Daoy (cell line): ENCODE measurements around the gene CSNK1A1. TPM values are rescaled to one million over a fixed set of nuclear protein-coding genes. Genes with fewer than 3 reads are reported as not detected.
"Not testable (repeated sequence)": the region's sequence is repeated elsewhere in the genome, so short reads cannot be mapped to it uniquely, and the experiment has no call there.

Experiments used
- DNase-seq: peaks from one replicate; pipeline ENCODE4 v3.0.0-alpha.2; 2015; ENCODE audit warnings: low read depth
- total RNA-seq: library from RNA; depleted of rRNA; stranded (reverse); fragments of >200 nt; shearing (Covaris generic); gene quantifications from 2 replicates; pipeline ENCODE4 v1.2.3, GENCODE V29; 2014

The CSNK1A1 gene
- total RNA-seq, 1 experiment from 2014 or later: 298 TPM

GRCh38 chr5:149529463-149529862 is 21.8 kb downstream of the CSNK1A1 start:
- no peak for DNase-seq

- DNase-seq: no peak
These were observed 22.8 kb downstream of the CSNK1A1 start for GRCh38 chr5:149528281-149529060.

GRCh38 chr5:149526845-149527590 is 24.2 kb downstream of the CSNK1A1 start:
- DNase-seq: no peak

GRCh38 chr5:149521739-149522685 is 29.2 kb downstream of the CSNK1A1 start:
- DNase-seq: no peak

- no peak for DNase-seq
These were observed 31.6 kb downstream of the CSNK1A1 start for GRCh38 chr5:149519601-149520000.

GRCh38 chr5:149518620-149519019 is 32.6 kb downstream of the CSNK1A1 start:
- DNase-seq: no peak

GRCh38 chr5:149517461-149518122 is 33.6 kb downstream of the CSNK1A1 start:
- no peak for DNase-seq

- DNase-seq: no peak
These were observed 36.7 kb downstream of the CSNK1A1 start for GRCh38 chr5:149514512-149514911.

GRCh38 chr5:149513372-149513947 is 37.8 kb downstream of the CSNK1A1 start:
- DNase-seq: not testable (repeated sequence)

GRCh38 chr5:149510136-149510535 is 41.1 kb downstream of the CSNK1A1 start:
- DNase-seq: no peak

- no peak for DNase-seq
These were observed 46.6 kb downstream of the CSNK1A1 start for GRCh38 chr5:149504677-149505076.

- no peak for DNase-seq
These were observed 48.2 kb downstream of the CSNK1A1 start for GRCh38 chr5:149503006-149503405.

- DNase-seq: no peak
These were observed 50.2 kb downstream of the CSNK1A1 start for GRCh38 chr5:149500922-149501582.

GRCh38 chr5:149498724-149499336 is 52.4 kb downstream of the CSNK1A1 start:
- no peak for DNase-seq

- no peak for DNase-seq
These were observed 53.9 kb downstream of the CSNK1A1 start for GRCh38 chr5:149497357-149497756.

- DNase-seq: no peak
These were observed 54.3 kb downstream of the CSNK1A1 start for GRCh38 chr5:149496917-149497316.

- DNase-seq: no peak
These were observed 55.1 kb downstream of the CSNK1A1 start for GRCh38 chr5:149496166-149496565.

- no peak for DNase-seq
These were observed 55.6 kb downstream of the CSNK1A1 start for GRCh38 chr5:149495673-149496072.

GRCh38 chr5:149493316-149493715 is 57.9 kb downstream of the CSNK1A1 start:
- no peak for DNase-seq

- DNase-seq: no peak
These were observed 58.5 kb downstream of the CSNK1A1 start for GRCh38 chr5:149492781-149493180.
